ENCODE measurements around the gene ASCC1. TPM values are rescaled to one million over a fixed set of nuclear protein-coding genes. Genes with fewer than 3 reads are reported as not detected.
A peak's percentile ranks its signal among the peaks of the same experiment; 100 is the strongest.

ASCC1 gene
- total and polyA plus RNA-seq, 2 donors (not counting 1 experiment from before 2014, with no cell fraction given), result 17.9 to 28.1 TPM

DNA sequence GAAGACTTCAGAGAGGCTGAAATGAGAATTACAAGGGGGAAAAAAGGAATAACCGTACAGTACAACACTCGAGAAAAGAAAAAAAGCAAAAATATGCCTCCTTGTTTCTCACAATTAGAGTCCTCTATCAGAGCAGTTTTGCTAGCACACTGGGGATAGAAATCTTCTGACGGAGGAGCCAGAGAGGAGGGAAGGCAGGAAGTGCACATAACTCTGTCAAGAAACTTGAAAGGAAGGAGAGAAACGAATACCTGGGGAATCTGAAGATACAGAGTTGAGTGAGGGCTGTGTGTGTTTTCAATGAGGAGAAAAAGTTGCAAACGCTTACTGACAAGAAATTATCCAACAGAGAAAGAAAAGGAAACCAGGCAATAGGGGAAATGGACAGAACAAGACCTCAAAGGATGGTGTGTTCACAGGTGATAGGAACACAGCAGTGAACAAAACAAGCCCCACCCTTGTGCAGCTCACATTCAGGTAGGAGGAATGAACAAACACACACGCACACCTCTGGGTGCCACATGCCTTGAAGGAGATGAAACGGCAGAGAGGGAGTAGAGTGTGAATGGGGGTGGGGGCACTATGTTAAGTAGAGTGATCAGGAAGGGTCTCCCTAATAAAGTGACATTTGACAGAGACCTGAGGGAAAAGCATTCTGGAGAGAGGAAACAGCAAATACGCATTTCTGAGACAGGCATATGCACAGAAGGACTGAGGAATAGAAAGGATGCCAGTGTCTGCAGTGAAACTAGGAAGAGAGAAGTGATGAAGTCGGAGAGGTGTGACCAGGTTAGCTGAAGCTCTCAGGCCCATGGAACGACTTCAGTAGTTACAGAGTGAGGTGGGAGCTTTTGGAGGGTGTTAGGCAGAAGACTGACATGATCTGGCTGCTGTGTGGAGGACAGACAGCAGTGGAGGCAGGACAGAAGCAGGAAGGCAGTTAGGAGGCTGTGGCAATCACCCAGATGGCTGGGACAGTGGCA, 81.0 kb downstream of the ASCC1 start:
- Histone ChIP-seq H3K9ac (ENCODE audit: low read length) (no peak overlapping the region), H2AFZ (ENCODE audit: insufficient read depth, low read depth, low read length, poor library complexity, severe bottlenecking) (peak overlapping the region; percentile 45), H3K79me2 (ENCODE audit: control insufficient read depth, insufficient read depth, low read length) (no peaks in the 10 kb centered on the region), H3K27ac (ENCODE audit: low read length in 2 of 2) (peak overlapping the region in 1 of 2 donors; percentile 56), H3K9me3 (ENCODE audit: control extremely low read depth in 1 of 3, control insufficient read depth in 2 of 3, insufficient read depth in 1 of 3, low read length in 2 of 3) (peaks cover 0 to 8% (median 0%) of the 10 kb centered on the region in 3 donors), H3K4me2 (replicated peaks; ENCODE audit: low read depth, low read length, poor library complexity, severe bottlenecking) (peak overlapping the region; percentile 41), H3K4me1 (ENCODE audit: control insufficient read depth in 2 of 2, insufficient read depth in 2 of 2, low read length in 2 of 2) (peaks cover 15 to 17% of the 10 kb centered on the region in 2 donors), H3K36me3 (replicated peaks in 1 of 2; ENCODE audit: control extremely low read depth in 1 of 2, control insufficient read depth in 1 of 2, extremely low read depth in 1 of 2, insufficient read depth in 2 of 2, low read length in 1 of 2) (peaks cover 0 to 7% of the 10 kb centered on the region in 2 experiments), H3K27me3 (replicated peaks in 1 of 4; ENCODE audit: control extremely low read depth in 1 of 4, control insufficient read depth in 3 of 4, insufficient read depth in 4 of 4, low read length in 3 of 4) (no peaks in the 10 kb centered on the region), H4K20me1 (ENCODE audit: control insufficient read depth, insufficient read depth, low read length, poor library complexity, severe bottlenecking) (no peaks in the 10 kb centered on the region), H3K4me3 (ENCODE audit: control extremely low read depth in 1 of 5, extremely low read depth in 1 of 5, insufficient read depth in 1 of 5, low read depth in 2 of 5, low read length in 4 of 5) (no peak overlapping the region)
- ChIA-PET CTCF (interaction anchor here (2.9 to 11.2 kb wide), 2 partner anchors 202 to 205 kb away, joined by 14 to 333 read pairs; no protein-coding TSS in a partner anchor), POLR2A (no interaction called here)
- Mint-ChIP-seq H3K9me3 (ENCODE audit: insufficient read depth) (no peaks in the 10 kb centered on the region), H3K27me3 (no peaks in the 10 kb centered on the region), H3K4me3 (no peak overlapping the region), H3K4me1 (peaks cover 30% of the 10 kb centered on the region), H3K27ac (peak overlapping the region; percentile 83)
- intact Hi-C loops (cut with micrococcal nuclease), result no loop called here
- WGBS (ENCODE audit: insufficient coverage), result 50% methylated on average over 7 of the region's 10 CpGs
- TF ChIP-seq, protein P1, sequence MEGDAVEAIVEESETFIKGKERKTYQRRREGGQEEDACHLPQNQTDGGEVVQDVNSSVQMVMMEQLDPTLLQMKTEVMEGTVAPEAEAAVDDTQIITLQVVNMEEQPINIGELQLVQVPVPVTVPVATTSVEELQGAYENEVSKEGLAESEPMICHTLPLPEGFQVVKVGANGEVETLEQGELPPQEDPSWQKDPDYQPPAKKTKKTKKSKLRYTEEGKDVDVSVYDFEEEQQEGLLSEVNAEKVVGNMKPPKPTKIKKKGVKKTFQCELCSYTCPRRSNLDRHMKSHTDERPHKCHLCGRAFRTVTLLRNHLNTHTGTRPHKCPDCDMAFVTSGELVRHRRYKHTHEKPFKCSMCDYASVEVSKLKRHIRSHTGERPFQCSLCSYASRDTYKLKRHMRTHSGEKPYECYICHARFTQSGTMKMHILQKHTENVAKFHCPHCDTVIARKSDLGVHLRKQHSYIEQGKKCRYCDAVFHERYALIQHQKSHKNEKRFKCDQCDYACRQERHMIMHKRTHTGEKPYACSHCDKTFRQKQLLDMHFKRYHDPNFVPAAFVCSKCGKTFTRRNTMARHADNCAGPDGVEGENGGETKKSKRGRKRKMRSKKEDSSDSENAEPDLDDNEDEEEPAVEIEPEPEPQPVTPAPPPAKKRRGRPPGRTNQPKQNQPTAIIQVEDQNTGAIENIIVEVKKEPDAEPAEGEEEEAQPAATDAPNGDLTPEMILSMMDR (IDR thresholded peaks at IDR 0.05), result no peak
- no peak for TF ChIP-seq EZH2 (IDR thresholded peaks at IDR 0.05; ENCODE audit: borderline replicate concordance, insufficient read depth, low read depth, low read length, poor library complexity, severe bottlenecking)
- peak; percentile 61 for DNase-seq
- ATAC-seq (ENCODE audit: low read depth), result peak; percentile 64

- H3K27ac Mint-ChIP-seq, result no peak overlapping the region
- no peak for TF ChIP-seq EZH2 (IDR thresholded peaks at IDR 0.05; ENCODE audit: borderline replicate concordance, insufficient read depth, low read depth, low read length, poor library complexity, severe bottlenecking)
- TF ChIP-seq, protein P1 (IDR thresholded peaks at IDR 0.05), result no peak
Measured at GRCh38 chr10:72133517-72133916, 82.6 kb downstream of the ASCC1 start.

More at GRCh38 chr10:72133517-72133916, 82.6 kb downstream of the ASCC1 start:
- Histone ChIP-seq H3K9ac (ENCODE audit: low read length) (no peak overlapping the region), H4K20me1 (ENCODE audit: control insufficient read depth, insufficient read depth, low read length, poor library complexity, severe bottlenecking) (no peaks in the 10 kb centered on the region), H3K36me3 (replicated peaks in 1 of 2; ENCODE audit: control extremely low read depth in 1 of 2, control insufficient read depth in 1 of 2, extremely low read depth in 1 of 2, insufficient read depth in 2 of 2, low read length in 1 of 2) (peaks cover 0 to 7% of the 10 kb centered on the region in 2 experiments), H3K27ac (ENCODE audit: low read length in 2 of 2) (no peak overlapping the region), H3K4me1 (ENCODE audit: control insufficient read depth in 2 of 2, insufficient read depth in 2 of 2, low read length in 2 of 2) (peaks cover 15 to 17% of the 10 kb centered on the region in 2 donors), H3K4me3 (ENCODE audit: control extremely low read depth in 1 of 5, extremely low read depth in 1 of 5, insufficient read depth in 1 of 5, low read depth in 2 of 5, low read length in 4 of 5) (no peak overlapping the region), H3K79me2 (ENCODE audit: control insufficient read depth, insufficient read depth, low read length) (no peaks in the 10 kb centered on the region), H3K9me3 (ENCODE audit: control extremely low read depth in 1 of 3, control insufficient read depth in 2 of 3, insufficient read depth in 1 of 3, low read length in 2 of 3) (peaks cover 0 to 8% (median 0%) of the 10 kb centered on the region in 3 donors), H3K4me2 (replicated peaks; ENCODE audit: low read depth, low read length, poor library complexity, severe bottlenecking) (no peak overlapping the region), H2AFZ (ENCODE audit: insufficient read depth, low read depth, low read length, poor library complexity, severe bottlenecking) (no peak overlapping the region), H3K27me3 (replicated peaks in 1 of 4; ENCODE audit: control extremely low read depth in 1 of 4, control insufficient read depth in 3 of 4, insufficient read depth in 4 of 4, low read length in 3 of 4) (no peaks in the 10 kb centered on the region)
- DNase-seq, result no peak
- Mint-ChIP-seq H3K27me3 (no peaks in the 10 kb centered on the region), H3K4me3 (no peak overlapping the region), H3K9me3 (ENCODE audit: insufficient read depth) (no peaks in the 10 kb centered on the region), H3K4me1 (peaks cover 30% of the 10 kb centered on the region)
- ChIA-PET CTCF (interaction anchor here (1.0 to 11.2 kb wide), 5 partner anchors 79 to 207 kb away, joined by 3 to 333 read pairs (median 3); no protein-coding TSS in a partner anchor), POLR2A (no interaction called here)
- no peak for ATAC-seq (ENCODE audit: low read depth)
- intact Hi-C loops (cut with micrococcal nuclease), result no loop called here
